Spinal cord (tissue), 10 donors: ENCODE measurements around the gene HOXD9. TPM values are rescaled to one million over a fixed set of nuclear protein-coding genes. Genes with fewer than 3 reads are reported as not detected.

Experiments
- DNase-seq, 6 donors: peaks; one replicate each; pipeline versions ENCODE4 v3.0.0 to v3.0.0-alpha.2; 2013 to 2015; ENCODE audit warnings: low spot score in 6 of 6, low read depth in 4 of 6
- H3K27ac ChIP-seq: one replicate; pipeline ENCODE4 v1.5.1; 2013; ENCODE audit warnings: low read depth, low read length, control low read depth
- H3K27me3 ChIP-seq: one replicate; pipeline ENCODE4 v1.6.1; 2013; ENCODE audit warnings: low read length; ENCODE audit not compliant: control insufficient read depth, insufficient read depth
- H3K36me3 ChIP-seq: one replicate; pipeline ENCODE4 v1.6.1; 2013; ENCODE audit warnings: low read length; ENCODE audit not compliant: control insufficient read depth, insufficient read depth
- H3K4me1 ChIP-seq: one replicate; pipeline ENCODE4 v1.6.1; 2013; ENCODE audit warnings: low read length; ENCODE audit not compliant: control insufficient read depth, insufficient read depth
- H3K4me3 ChIP-seq: one replicate; pipeline ENCODE4 v1.5.1; 2013; ENCODE audit warnings: low read depth, low read length, control low read depth
- H3K9me3 ChIP-seq: one replicate; pipeline ENCODE4 v1.6.1; 2013; ENCODE audit warnings: low read length; ENCODE audit not compliant: control insufficient read depth, insufficient read depth
- WGBS: methylation state at CpG from one replicate; pipeline ENCODE4 v1.1.5; 2013; ENCODE audit warnings: missing lambda C conversion rate; ENCODE audit not compliant: insufficient coverage; 5-methylcytosine and 5-hydroxymethylcytosine counted together
- long read RNA-seq, 4 donors: transcript quantifications; one replicate each; lab custom pipeline, GENCODE V29; 2026
- polyA plus RNA-seq, 2 donors: library from polyadenylated mRNA; unstranded; fragments of 120-200 nt; gene quantifications; one replicate each; pipeline ENCODE4 v1.2.1, GENCODE V29; 2013; ENCODE audit not compliant: insufficient read length in 2 of 2
- total RNA-seq, 2 donors: library from RNA; depleted of rRNA in 1 of 2; stranded (reverse); fragments of 120-200 nt in 1 of 2; fragments of >200 nt in 1 of 2; gene quantifications; one replicate each; pipeline versions ENCODE4 v1.2.3 to v1.2.4, GENCODE V29; 2013 to 2014
- donor health status: healthy.

HOXD9 gene
- total RNA-seq, result 1 to 10 TPM in 1 of 2 donors, under 1 TPM in 1; 0.22 to 3.2 TPM
- polyA plus RNA-seq, result 1 to 10 TPM; 3.0 to 3.2 TPM
- long read RNA-seq, donor 1, result 0 reads
- long read RNA-seq, donor 2, result 0 reads
- long read RNA-seq, donor 3, partial matches to known transcripts, result 0 of 4 reads
- long read RNA-seq, donor 3, other reads (novel, unspliced or antisense), result 0 of 4 reads
- long read RNA-seq, donor 4, partial matches to known transcripts, result 0 of 2 reads
- long read RNA-seq, donor 4, other reads (novel, unspliced or antisense), result 0 of 2 reads

- under 1% methylated on average over 76 of the region's 84 CpGs for WGBS
- peaks cover 41% of the 10 kb centered on the region for H3K4me1 ChIP-seq
- no peak for DNase-seq
- H3K4me3 ChIP-seq, result peak within 1 kb of the TSS; percentile 51
- H3K27ac ChIP-seq, result peak within 1 kb of the TSS; percentile 64
- H3K27me3 ChIP-seq, result peaks cover 78% of the 10 kb centered on the region
- peaks cover 7% of the 10 kb centered on the region for H3K36me3 ChIP-seq
- no peaks in the 10 kb centered on the region for H3K9me3 ChIP-seq
These were observed at the start of gene HOXD9 for GRCh38 chr2:176122683-176123410. Gene HOXD9, plus strand, starts transcription at chr2:176122719. Its CDS starts 50 bp downstream, at chr2:176122769.

GRCh38 chr2:176072951-176073904 lies 49.3 kb upstream of the HOXD9 start:
- WGBS, result 2% methylated on average over 18 of the region's 29 CpGs
- H3K36me3 ChIP-seq, result no peaks in the 10 kb centered on the region
- DNase-seq, result peak in 2 of 6 donors; percentile 31 to 54
- no peak overlapping the region for H3K4me3 ChIP-seq
- H3K27me3 ChIP-seq, result peaks cover 98% of the 10 kb centered on the region
- peaks cover 13% of the 10 kb centered on the region for H3K4me1 ChIP-seq
- H3K27ac ChIP-seq, result no peak overlapping the region
- no peaks in the 10 kb centered on the region for H3K9me3 ChIP-seq

GRCh38 chr2:176074919-176075425 lies 47.5 kb upstream of the HOXD9 start:
- no peaks in the 10 kb centered on the region for H3K36me3 ChIP-seq
- WGBS, result 0% methylated on average over 4 of the region's 7 CpGs
- DNase-seq, result peak in 1 of 6 donors; percentile 11
- peaks cover 18% of the 10 kb centered on the region for H3K4me1 ChIP-seq
- H3K9me3 ChIP-seq, result no peaks in the 10 kb centered on the region
- H3K4me3 ChIP-seq, result no peak overlapping the region
- H3K27me3 ChIP-seq, result peaks cover 98% of the 10 kb centered on the region
- no peak overlapping the region for H3K27ac ChIP-seq

- peak in 2 of 6 donors; percentile 61 to 72 for DNase-seq
- 3% methylated on average over 8 of the region's 15 CpGs for WGBS
- H3K36me3 ChIP-seq, result no peaks in the 10 kb centered on the region
- H3K9me3 ChIP-seq, result no peaks in the 10 kb centered on the region
- H3K27me3 ChIP-seq, result peaks cover 97% of the 10 kb centered on the region
- H3K4me3 ChIP-seq, result no peak overlapping the region
- peaks cover 21% of the 10 kb centered on the region for H3K4me1 ChIP-seq
- no peak overlapping the region for H3K27ac ChIP-seq
These were observed 47.0 kb upstream of the HOXD9 start for GRCh38 chr2:176075481-176075880.

GRCh38 chr2:176076063-176076462 lies 46.5 kb upstream of the HOXD9 start:
- WGBS, result no CpG with 5 or more reads among the region's 7 CpGs
- H3K27ac ChIP-seq, result no peak overlapping the region
- no peaks in the 10 kb centered on the region for H3K9me3 ChIP-seq
- H3K27me3 ChIP-seq, result peaks cover 97% of the 10 kb centered on the region
- H3K4me3 ChIP-seq, result no peak overlapping the region
- no peaks in the 10 kb centered on the region for H3K36me3 ChIP-seq
- peaks cover 26% of the 10 kb centered on the region for H3K4me1 ChIP-seq
- peak in 2 of 6 donors; percentile 22 to 33 for DNase-seq

GRCh38 chr2:176076796-176077195 lies 45.7 kb upstream of the HOXD9 start:
- Histone ChIP-seq H3K4me3 (no peak overlapping the region), H3K9me3 (no peaks in the 10 kb centered on the region), H3K4me1 (peaks cover 23% of the 10 kb centered on the region), H3K27ac (no peak overlapping the region), H3K36me3 (no peaks in the 10 kb centered on the region), H3K27me3 (peaks cover 97% of the 10 kb centered on the region)
- peak in 2 of 6 donors; percentile 45 to 58 for DNase-seq
- WGBS, result no CpG with 5 or more reads among the region's 2 CpGs

GRCh38 chr2:176078541-176079284 lies 43.8 kb upstream of the HOXD9 start:
- Histone ChIP-seq H3K4me3 (no peak overlapping the region), H3K4me1 (peaks cover 37% of the 10 kb centered on the region), H3K27me3 (peaks cover 97% of the 10 kb centered on the region), H3K9me3 (no peaks in the 10 kb centered on the region), H3K36me3 (no peaks in the 10 kb centered on the region), H3K27ac (no peak overlapping the region)
- WGBS, result 0% methylated on average over 7 of the region's 25 CpGs
- DNase-seq, result peak in 2 of 6 donors; percentile 47 to 61

- Histone ChIP-seq H3K27me3 (peaks cover 97% of the 10 kb centered on the region), H3K36me3 (no peaks in the 10 kb centered on the region), H3K27ac (no peak overlapping the region), H3K4me3 (no peak overlapping the region), H3K9me3 (no peaks in the 10 kb centered on the region), H3K4me1 (peaks cover 37% of the 10 kb centered on the region)
- WGBS, result under 1% methylated on average over 22 of the region's 30 CpGs
- peak in 2 of 6 donors; percentile 31 to 38 for DNase-seq
These were observed 43.2 kb upstream of the HOXD9 start for GRCh38 chr2:176079285-176079830.
